ENCODE data around the gene TRERF1.

The TRERF1 gene

DNA sequence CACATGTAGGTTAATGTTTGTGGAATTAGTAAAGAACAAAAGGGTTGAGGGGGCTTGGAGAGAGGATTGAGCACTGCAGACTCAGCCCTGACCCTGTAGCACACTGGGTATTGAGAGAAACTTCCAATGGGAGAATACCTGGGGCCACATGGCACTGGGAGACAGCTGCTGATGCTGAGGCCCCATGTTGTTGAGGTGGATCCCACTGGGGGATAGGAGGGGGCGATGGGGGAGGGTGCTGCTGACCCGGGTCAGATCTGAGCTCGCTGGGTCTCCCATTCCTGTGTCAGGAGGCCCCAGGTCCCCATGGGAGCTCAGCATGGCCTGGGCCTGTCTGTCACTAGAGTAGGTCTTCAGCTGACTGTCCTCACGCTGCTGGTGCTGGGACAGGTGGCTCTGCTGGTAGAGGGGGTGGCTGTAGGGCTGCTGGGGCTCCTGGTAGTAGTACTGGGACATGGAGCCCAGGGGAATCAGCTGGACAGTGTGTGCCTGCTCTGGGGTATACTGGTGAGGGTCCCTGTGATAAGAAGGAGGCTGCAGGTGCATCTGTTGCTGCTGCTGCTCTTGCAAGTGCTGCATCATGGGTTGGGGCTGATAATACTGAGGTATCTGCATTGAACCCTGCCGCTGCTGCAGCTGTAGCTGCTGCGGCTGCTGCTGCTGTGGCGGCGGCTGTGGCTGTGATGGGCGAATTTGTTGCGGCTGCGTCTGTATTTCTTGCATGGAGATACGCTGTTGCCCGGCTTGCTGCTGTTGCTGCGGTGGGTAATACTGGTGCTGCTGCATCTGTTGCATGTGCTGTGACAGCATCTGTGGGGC is 183.5 kb downstream of the TRERF1 start:
- no peak for DNase-seq

DNA sequence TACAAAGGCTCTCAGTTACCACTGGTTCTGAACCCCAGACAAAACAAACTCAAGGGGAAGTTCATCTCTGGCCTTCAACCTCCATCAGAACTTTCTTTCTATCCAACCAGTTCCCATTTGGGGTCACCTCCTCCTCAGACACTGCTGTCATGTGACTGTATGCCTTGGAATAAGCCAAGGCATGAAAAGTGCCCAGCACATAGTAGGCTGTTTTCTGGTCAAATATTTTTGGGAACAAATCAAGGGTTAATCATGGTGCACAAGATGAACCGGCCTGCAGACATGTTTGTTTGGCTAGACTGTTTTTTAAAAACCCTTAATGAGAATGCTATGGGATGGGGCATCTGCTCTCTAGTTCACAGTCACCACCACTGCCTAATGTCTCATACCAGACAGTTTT is 185.2 kb downstream of the TRERF1 start:
- no peak for DNase-seq

DNA sequence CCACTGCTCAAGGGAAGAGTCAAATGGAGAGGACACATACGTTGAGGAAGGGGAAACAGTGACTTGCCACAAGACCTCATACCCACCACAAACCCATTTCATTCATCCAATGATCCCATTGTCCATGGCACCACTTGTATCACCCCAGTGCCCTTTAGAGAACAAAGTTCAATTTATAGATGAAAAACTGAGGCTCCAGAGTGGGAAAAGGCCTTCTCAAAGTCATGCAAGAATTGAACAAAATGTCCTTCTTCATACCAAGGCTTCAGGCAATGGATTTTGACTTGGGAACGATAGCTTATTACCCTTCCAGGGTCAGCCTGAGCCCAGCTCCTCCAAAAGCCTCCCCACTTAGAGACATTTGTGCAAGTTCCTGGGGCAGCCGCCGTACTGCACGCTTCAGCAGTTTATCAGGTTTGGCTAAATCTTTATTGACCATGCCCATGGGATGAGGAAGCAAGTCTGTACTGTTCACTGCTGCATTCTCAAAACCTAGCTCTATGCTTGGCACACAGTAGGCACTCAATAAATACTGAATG is 186.8 kb downstream of the TRERF1 start:
- no peak for DNase-seq

DNA sequence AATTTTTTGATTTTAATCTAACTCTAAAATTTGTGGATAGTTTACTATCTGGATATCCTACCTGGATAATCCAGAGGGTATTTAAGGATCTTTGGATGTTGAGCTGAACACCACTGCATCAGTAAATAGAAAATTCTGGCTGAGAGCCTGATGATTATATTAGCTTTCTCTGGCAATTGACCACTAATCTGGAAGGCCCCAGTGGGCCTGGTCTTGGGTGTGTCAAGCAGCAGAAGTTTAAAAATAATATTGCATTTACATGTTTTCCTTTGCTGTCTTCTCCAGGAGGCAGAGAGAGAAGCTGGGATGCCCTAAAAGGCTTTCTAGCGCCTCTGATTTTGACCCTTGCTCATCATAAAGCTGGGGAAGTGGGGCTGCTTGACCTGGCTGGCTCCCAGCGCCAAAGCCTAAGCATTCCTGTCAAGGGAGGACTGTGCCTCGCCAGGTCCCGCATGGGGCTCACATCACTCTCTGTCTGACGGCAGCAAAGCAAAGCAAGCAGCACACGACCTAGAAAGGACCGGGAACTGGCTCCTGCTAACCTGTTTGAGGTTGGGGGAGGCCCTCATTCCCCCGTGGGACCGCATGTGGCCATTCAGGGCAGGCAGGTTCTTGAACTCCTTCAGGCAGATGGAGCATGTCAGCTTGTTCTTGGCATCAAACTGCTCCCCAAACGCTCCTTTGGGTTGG is 187.4 kb downstream of the TRERF1 start:
- DNase-seq: no peak

DNA sequence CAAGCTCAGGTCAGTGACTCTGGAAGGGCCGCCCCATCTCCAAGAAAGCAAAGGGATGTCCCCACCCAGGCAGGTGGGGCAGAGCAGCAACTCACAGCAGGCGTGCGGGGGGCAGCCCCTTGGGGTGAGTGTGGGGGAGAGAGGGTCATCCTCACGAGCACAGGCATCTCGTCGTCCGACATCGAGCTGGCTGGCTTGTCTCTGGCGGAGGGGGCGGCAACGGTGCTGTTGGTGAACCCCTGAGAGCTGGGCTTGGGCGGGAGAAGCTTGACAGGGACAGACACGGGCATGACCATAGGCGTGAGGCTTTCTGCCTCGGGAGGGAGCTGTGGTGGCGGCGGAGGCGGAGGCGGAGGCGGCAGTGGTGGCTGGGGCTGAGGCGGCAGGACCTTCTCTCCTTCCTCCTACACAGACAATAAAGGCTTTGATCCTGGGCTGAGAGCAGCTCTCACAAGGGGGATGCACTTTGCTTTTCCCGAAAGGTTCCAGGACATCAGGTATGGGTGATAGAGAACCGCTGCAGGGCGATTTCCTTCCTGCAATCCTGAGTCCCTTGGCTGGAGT is 188.5 kb downstream of the TRERF1 start:
- DNase-seq: no peak

DNA sequence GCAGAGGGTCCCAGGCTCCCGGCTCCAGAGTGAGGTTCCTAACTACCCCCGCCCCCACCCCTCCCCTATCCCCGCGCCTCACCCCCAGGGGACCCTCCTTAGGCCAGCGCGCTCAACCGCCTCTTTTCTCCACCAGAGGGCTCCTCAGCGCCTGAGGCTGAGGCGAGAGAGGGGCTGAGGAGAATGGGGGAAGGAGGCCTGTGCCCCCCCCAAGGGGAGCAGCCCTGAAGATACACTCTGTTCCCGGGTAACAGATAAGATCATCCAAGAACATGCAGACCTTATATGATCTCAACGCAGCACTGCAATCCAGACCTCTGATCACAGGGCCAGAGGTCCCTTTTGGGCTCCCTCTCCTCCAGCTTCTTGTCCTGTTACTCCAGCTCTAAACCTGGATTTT is 190.8 kb downstream of the TRERF1 start:
- DNase-seq: peak; percentile 28

DNA sequence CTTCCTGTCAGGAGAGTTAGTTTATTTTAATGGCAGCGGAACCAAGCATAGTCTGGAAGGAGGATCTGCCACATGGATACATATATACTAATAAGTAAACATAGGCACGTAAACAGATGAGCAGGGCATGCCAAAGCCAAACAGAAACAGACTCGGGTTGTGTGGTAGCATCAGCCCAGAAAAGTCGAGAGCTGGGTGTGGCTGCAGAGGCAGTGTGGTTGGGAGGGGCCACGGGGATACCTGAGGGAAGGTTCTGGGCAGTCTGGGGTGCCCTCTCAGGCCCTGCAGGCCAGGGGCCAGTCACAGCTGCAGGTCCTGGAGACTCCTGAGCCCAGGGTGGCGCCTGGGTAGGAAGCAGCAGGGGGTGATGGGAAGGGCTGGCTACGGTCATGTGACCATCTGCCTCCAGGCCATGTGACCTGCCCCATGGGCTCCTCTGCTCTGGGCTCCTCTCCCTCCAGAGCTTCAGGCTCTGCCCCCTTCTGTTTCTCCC is 191.3 kb downstream of the TRERF1 start:
- peak; percentile 10 for DNase-seq

DNA sequence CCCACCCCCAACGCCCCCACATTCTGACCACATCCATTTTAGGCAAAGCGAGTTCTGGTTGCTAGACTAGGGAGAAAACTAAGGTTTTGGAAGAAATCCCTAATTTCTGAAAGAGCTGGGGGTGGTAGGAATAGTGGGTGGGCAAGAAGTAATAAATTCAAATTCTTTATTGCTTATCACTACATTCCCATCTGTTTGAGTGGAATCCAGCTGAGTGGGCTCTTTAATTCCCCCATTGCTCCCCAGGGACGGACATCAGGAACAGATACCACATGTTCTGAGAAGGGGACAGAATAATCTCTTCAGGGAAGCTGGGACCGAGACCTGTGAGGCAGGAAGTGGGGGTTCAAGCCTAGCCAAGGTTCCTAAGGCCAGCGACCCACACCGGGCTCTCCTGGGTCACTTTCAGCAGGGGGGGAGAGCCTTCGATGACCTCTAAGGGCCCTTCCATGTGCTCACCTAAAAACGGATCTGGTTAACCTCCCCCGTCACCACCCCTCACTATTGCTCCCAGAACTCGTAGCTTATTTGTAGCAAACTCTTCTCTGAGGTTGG is 191.8 kb downstream of the TRERF1 start:
- DNase-seq: no peak

DNA sequence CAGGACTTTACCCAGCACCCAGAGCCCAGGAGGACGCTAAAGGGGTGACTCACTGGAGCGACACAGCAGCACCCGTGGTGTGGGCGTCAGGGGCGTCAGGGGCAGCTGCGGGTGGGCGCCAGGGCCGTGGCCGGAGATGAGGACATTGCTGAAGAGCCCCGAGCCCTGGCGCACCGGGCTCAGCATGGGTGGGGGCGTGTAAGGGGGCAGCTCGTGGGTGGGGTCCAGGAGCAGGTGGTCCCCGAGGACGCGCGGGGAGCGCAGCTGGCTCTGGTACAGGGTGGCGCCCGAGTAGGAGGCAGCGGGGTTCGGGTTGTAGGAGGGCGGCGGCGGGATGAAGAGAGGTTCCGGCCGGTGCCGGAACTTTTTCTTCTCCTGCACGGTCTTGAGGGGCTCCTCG is 192.4 kb downstream of the TRERF1 start:
- no peak for DNase-seq

DNA sequence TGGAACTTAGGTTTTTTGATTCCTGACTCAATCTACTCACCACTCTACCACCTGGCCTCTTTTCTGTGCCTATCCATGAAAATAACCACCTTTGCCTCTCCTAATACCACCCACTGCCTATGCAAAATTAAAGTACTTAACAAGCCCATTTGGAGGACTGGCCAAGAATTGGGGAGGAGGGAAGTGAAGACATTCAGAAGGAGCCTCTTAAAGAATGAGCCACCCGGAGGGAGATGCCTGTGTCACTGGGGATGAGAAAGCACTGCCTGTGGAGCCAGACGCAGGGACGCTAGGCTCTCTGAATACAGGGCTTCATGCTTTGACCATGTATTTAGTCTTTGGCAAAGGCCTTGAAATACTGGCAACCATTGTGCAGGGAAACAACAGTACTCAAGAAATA is 194.1 kb downstream of the TRERF1 start:
- no peak for DNase-seq

DNA sequence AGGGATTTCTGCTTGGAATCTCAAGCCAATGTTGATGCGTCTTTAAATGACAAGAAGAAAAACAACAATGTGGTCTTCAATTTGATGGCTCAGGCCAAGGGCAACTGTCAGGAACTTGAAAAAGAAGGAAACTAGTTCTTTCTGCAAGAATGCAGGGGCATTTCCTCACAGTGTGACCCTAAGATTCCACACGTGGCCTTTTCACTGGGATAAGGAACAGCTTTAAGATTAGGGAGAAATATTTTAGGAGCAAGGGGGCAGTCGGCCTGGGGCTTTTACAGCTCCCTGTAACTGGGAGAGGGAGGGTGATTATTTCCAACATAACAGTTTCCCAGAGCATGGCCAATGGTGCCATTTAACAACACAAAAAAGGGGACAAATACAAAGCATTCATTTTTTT is 194.7 kb downstream of the TRERF1 start:
- no peak for DNase-seq

DNA sequence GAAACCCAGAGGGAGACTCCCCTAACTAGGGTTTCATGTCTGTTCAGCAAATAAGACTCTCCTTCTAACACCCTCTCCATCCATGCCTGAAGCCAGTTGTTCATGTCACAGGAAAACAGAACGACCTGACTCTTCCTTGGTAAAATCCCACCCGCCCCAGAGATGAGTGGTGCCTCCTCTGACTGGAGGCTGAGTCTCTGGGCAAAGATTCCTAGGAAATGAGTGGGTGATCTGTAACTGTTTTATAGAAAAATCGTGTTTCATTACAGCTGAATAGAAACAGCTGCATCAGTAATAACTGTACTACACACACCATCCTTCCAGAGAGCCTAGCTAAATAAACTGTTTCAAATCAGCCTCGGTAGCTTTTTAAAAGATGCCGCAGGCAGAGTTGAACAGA is 196.7 kb downstream of the TRERF1 start:
- DNase-seq: no peak

DNA sequence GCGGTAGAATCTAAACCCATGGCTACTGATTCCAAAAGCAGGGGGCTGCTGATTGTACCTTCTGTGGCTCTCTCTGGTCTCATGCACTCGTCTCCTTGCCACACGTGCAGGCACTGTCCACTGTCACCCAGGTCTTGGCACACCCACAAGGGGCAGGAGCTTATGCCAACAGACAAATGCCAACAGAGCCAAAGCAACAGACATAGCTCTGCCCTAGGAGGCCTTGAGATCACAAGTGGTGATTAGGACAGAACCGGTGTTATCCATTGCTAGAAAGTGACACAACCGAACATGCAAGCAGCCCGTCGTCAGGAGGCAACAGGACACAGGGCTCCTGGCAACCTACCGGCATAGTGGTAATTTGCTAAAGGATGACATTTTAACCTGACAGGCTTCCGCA is 197.2 kb downstream of the TRERF1 start:
- DNase-seq: no peak

DNA sequence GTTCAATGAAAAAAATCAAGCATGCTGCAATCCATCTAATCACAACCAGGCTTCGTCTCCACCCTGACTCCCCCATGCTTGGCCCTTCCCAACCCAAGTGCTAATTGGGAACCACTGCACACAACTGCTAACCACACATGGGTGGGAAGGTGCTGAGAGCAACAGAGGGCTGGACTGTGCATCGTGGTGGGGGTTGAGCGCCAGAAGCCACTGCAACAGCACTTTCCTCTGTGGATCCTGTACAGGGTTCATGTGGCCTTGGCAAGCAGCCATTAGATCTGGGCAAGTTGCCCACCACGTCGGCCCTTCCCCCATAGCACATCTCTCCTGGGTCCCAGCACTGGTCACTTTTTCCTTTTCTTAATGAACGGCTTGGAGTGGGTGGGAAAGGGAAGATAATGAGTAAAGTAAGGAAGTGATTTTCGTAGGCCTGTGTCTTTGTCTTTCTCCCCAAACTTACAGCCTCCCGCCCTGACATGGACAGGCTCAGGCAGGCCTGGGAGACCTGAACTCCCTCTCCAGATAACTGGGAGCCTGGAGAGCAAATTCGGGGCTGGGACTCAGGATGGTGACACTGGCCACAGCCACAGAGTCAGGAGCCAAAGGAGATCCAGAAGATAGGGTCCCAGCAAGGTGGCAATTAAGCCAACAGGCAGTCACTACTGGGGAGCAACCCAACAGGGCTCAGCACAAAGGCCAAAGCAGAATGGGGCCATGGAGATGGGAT is 199.7 kb downstream of the TRERF1 start:
- DNase-seq: no peak

DNA sequence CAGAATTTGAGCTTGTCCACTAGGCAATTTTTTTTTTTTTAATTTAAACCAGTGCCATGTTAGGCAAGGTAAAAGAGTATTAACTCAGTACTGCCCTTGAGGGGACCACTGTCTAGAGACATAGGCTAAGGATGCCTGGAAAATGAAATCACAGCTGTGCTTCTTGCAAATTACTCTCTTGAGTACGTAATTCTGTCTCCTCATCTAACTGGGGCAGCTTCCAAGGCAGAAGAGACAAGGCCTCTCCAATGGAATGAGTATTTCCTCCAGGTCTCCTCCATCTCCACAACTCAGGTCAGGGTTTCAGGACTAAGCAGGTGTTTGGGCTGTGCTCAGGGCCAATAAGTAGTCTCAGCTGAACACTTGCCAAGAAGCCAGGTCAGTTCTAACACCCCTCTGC is 200.2 kb downstream of the TRERF1 start:
- no peak for DNase-seq

DNA sequence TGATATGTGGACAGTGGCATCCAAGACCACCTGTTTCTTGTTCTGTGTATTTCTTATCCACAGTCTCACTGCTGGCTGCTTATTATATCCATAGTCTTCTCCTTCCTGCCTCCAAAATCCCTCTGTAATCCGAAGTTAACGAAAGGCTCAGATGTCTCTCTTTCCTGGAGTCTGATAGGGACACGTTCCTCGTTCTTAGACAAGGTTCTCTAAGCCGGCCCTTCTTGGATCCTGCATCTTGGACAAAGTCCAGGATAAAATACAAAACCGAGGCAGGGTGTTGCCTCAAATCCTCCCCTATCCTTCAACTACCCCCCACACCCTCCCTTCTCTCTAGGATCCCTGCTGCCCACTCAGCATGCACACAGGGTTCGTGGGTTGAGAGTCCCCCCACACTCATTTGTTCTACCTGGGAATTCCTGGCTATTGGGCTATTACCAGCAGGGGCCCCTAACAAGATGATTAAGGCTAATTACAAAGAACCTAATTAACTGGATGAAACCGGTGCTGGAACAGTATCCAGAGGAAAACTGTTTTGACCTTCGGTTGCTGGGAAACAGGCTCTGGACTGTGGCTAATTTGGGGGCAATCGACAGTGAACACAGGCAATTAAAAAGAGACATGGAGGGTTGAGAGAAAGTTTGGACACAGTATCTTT is 201.3 kb downstream of the TRERF1 start:
- peak; percentile 63 for DNase-seq

DNA sequence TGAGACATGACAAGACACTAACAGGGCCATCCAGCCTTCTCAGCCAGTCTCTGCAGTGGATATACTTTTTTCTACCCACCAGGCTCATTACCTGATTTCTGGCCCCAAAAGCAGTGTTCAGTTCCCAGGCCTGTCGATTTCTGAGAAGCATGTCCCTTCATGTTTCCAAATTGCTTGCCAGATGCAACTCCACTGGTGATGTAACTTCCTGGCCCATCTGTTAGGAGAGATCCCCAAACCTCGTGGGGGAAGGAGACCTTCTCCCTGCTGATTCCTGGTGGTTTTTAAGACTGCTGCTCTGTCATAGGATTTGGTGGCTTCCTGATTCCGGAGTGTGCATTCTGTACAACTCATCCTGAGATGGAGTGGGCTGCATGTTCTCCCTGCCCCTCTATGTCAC is 202.4 kb downstream of the TRERF1 start:
- no peak for DNase-seq

DNA sequence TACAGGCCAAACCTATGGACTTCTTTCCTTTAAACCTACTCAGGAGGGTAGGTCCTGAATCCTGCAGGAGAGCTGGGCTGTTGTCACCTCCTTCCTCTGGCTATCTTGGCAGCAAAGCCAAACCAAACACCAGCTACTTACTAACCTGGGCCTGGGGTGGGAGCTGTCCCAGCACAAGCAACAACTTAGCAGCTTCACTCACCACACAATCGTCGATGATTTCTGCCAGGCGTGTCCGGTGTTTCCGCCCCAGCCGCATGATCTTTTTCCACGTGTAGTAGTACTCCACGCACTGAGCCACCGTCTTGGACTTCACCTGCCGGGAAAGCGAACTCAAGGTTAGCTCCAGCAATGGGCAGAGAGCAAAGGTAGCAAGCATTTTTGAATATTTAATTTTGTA is 208.7 kb downstream of the TRERF1 start:
- no peak for DNase-seq

DNA sequence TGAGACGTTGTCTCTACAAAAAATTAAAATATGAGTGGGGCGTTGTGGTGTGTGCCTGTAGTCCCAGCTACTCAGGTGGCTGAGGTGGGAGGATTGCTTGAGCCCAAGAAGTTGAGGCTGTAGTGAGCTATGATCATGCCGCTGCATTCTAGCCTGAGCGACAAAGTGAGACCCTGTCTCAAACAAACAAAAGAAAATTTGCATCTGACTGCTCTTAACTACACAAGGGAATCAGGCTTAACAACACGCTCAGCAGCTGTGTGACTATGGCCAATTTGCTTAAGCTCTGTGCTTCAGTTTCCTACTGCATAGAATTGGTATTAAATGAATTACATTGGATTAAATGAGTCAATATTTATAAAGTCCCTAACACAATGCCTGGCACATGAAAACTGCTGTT is 209.8 kb downstream of the TRERF1 start:
- no peak for DNase-seq

DNA sequence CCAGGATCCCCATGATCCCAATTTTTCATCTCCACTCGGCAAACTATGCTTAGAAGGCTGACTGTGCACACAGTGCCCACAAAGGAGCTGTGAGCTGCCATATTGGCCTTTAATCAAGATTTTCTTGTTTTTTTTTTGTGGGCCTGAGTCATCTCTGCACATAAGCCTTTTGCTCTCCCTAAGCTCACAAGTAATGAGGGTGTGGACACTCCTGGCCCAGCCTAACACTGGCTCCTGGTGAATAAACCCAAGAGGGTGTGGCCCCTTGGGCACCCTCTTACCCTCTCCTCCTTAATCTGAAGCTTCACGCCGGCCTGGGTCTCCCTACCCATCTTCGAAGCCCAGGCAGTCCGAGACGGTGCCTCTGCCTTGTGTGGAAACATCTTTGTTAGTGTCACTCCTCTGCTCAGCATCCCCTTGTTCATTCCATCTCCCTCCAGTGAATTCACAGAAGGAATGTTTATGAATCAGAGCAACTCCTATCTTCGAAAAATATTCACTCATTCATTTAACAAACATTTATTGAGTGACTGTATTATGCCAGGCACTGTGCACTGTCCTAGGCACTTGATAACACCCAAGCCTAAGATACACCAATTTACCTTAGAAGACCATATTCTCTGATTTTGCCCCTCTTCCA is 211.9 kb downstream of the TRERF1 start:
- no peak for DNase-seq

DNA sequence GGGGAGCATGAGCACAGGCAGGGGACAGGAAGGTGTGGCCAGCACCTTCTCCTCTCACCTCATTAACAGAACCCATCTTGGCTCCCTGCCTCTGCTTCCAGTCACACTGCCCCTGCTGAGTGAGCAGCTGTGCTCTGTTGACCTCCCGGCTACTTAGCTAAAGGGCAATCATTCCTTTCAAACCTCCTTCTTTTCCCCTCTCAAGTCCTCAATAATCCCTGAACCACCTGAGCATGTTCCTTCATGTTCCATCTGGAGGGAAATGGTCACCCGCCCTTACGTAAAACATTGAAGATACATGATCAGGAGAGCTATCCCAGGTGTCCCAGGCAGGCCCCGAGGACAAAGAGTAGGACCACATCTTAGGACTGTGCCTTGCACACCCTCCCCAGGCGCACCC is 212.4 kb downstream of the TRERF1 start:
- DNase-seq: no peak

DNA sequence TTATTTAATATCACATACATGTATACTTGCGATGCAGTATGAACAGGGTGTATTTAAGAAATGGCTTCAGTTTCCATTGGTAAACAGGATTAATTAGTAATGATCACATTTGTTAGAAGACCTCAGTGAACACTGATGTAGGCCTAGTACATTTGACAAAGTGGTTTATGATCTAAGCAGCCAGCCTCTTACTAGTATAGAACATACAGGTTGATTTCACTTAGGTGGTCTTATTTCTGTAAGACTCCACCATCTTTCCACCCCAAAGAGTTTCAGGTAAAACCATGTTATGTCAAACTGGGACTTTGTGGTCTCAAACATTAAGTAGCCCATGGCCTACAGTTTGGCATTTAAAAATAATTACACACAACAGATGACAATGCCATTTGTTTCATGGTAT is 213.9 kb downstream of the TRERF1 start:
- no peak for DNase-seq

Measured in retina (tissue), 1 donor.